ENCODE measurements around the gene MCHR1.
A peak's percentile ranks its signal among the peaks of the same experiment; 100 is the strongest.

The MCHR1 gene

DNA sequence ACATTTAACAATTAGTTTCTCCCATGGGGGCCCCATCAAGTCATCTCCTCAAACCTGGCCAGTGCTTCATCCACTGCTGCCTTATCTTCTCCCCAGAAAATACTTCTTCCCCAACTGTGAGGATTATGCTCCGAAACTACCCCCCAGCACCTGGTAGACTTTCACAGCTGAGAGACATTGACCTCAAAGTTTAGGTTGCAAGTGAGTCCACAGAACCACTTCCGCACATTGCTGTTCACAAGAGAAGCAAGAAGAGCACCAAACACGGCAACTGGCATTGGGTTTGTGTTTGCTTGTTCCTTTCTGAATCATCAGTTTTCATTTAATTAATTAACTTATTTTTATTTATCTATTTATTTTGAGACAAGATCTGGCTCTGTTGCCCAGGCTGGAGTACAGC lies 6.1 kb downstream of the MCHR1 start:
- Mint-ChIP-seq H3K27me3 (peaks cover 31% of the 10 kb centered on the region), H3K4me3 (peak overlapping the region; percentile 70), H3K4me1 (peaks cover 29% of the 10 kb centered on the region), H3K27ac (peak overlapping the region; percentile 85), H3K9me3 (no peaks in the 10 kb centered on the region), H3K36me3 (no peaks in the 10 kb centered on the region)
- peak; percentile 42 for DNase-seq
- CTCF ChIA-PET, result interaction anchor here (1.0 to 5.3 kb wide), 4 partner anchors 41 to 249 kb away, joined by 3 to 70 read pairs (median 25); no protein-coding TSS in a partner anchor

DNA sequence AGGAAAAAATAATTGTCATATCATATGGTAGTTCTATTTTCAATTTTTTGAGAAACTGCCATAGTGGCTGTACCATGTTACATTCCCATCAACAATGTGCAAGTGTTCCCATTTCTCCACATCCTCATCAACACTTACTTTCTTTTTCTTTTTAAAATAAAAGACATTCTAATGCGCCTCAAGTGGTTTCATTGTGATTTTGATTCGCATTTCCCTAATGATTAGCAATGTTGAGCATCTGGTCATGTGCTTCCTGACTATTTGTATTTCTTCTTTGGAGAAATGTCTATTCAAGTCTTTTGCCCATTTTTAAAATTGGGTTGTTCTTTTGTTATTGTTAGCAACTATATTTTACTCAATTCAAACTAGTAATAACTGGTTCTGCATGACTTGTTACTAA lies 8.4 kb downstream of the MCHR1 start:
- Mint-ChIP-seq H3K4me1 (peaks cover 18% of the 10 kb centered on the region), H3K36me3 (no peaks in the 10 kb centered on the region), H3K27me3 (peaks cover 17% of the 10 kb centered on the region), H3K27ac (no peak overlapping the region), H3K4me3 (no peak overlapping the region), H3K9me3 (no peaks in the 10 kb centered on the region)
- DNase-seq, result no peak
- CTCF ChIA-PET, result interaction anchor here (1.1 kb wide), 1 partner anchor 72 kb away, joined by 3 read pairs; no protein-coding TSS in a partner anchor

DNA sequence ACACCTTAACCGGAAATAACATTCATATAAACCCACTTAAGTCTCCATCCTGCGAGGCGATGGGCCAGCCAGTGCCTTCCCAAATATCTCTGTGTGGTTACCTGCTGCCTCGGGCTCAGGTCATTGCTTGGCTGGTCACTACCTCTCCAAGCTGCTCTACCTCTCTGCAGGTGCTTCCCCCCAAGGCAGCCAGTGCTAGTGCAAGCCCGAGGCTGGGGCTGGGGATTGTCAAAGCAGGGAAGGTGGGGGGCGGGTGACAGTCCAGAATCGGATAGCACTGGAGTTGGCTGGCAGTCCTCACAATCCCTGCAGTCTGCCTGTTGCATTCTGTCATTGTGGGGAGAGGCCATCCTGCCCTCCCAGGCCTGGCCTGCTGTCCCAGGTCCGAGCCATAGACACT lies 11.1 kb downstream of the MCHR1 start:
- Mint-ChIP-seq H3K27me3 (peaks cover 6% of the 10 kb centered on the region), H3K27ac (no peak overlapping the region), H3K9me3 (no peaks in the 10 kb centered on the region), H3K4me3 (no peak overlapping the region), H3K4me1 (peaks cover 3% of the 10 kb centered on the region), H3K36me3 (no peaks in the 10 kb centered on the region)
- DNase-seq, result no peak
- CTCF ChIA-PET, result interaction anchor here (1.5 kb wide), 1 partner anchor 208 kb away, joined by 3 read pairs; no protein-coding TSS in a partner anchor

DNA sequence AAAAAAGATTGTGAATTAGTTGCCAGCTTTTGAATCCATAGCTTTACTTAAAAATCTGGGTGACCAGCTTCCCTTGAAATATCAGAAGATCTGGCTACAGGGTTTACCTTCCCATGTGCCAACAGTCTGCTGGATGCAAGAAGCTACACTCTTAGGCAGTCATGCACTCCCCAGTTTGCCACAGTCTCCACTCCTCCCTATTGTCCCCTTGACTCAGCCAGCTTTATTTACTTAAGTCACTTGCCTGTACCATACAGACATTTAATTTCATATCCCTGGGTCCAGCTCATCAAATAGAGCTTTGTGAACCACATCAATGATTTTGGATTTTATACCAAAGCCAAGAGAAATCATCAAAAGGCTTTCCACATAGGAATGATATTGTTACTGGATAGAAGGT lies 12.2 kb downstream of the MCHR1 start:
- no peak overlapping the region for H3K4me3 Mint-ChIP-seq
- no peaks in the 10 kb centered on the region for H3K4me1 Mint-ChIP-seq
- CTCF ChIA-PET, result interaction anchor here (0.7 to 0.9 kb wide), 2 partner anchors 8 to 11 kb away, joined by 4 to 5 read pairs; no protein-coding TSS in a partner anchor
- DNase-seq, result no peak
- H3K27me3 Mint-ChIP-seq, result peaks cover 6% of the 10 kb centered on the region
- no peaks in the 10 kb centered on the region for H3K36me3 Mint-ChIP-seq
- no peaks in the 10 kb centered on the region for H3K9me3 Mint-ChIP-seq
- H3K27ac Mint-ChIP-seq, result no peak overlapping the region

DNA sequence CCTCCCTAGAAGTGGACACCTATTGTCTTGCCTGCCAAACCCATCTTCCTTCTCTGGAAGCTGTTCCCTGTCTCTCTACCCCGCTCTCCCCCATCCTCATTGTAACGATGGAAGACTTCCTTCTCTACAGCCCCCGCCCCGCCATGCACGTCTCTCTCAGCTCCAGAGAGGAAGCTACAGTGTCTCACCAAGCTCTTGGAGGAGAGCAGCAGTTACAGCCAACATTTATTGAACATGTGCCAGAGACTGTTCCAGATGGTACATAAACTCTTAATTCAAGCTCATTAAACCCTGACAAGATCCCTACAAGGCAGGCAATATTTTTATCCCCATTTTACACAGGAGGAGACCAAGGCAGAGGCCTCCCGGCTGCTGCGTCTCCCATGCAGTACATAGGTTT lies 15.1 kb downstream of the MCHR1 start:
- CTCF ChIA-PET, result interaction anchor here (0.9 to 1.7 kb wide), 2 partner anchors 12 to 204 kb away, joined by 3 to 8 read pairs; no protein-coding TSS in a partner anchor
- Mint-ChIP-seq H3K9me3 (no peaks in the 10 kb centered on the region), H3K27ac (no peak overlapping the region), H3K36me3 (no peaks in the 10 kb centered on the region), H3K4me3 (no peak overlapping the region), H3K4me1 (no peaks in the 10 kb centered on the region), H3K27me3 (peaks cover 18% of the 10 kb centered on the region)
- DNase-seq, result no peak

DNA sequence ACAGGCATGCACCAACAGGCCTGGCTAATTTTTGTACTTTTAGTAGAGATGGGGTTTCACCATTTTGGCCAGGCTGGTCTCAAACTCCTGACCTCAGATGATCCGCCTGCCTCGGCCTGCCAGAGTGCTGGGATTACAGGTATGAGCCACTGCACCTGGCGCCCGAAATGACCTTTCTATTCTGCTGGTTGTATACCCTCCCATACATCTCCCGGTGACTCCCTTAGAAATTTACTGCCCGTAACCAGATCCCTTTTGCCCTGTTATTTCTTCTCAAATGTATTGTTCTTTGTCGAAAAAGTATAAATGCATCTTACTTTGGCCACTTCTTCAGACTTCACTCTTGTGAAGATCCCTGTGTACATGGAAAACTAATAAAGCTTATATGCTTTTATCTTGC lies 22.0 kb downstream of the MCHR1 start:
- CTCF ChIA-PET, result interaction anchor here (0.6 kb wide), 1 partner anchor 13 kb away, joined by 4 read pairs; no protein-coding TSS in a partner anchor
- no peak for DNase-seq
- H3K4me1 Mint-ChIP-seq, result peaks cover 13% of the 10 kb centered on the region
- peaks cover 14% of the 10 kb centered on the region for H3K27me3 Mint-ChIP-seq
- no peaks in the 10 kb centered on the region for H3K36me3 Mint-ChIP-seq
- H3K9me3 Mint-ChIP-seq, result no peaks in the 10 kb centered on the region
- H3K27ac Mint-ChIP-seq, result no peak overlapping the region
- H3K4me3 Mint-ChIP-seq, result no peak overlapping the region

DNA sequence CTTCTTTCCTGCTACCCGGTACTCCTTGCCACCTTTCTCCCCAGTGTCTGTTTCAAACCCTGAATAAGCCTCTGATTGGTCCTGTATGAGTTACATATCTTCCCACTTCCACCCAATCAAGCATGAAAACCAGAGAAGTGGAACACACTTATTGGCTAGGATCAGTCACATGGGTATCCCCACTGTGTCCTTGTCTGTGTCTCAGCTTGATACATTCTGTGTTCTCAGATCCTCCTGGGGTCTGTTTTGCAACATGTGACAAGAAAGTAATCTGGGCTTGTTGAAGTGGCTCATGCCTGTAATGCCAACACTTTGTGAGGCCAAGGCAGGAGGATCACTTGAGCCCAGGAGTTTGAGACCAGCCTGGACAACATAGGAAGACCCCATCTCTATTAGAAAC lies 23.9 kb downstream of the MCHR1 start:
- Mint-ChIP-seq H3K4me3 (no peak overlapping the region), H3K9me3 (peaks cover 4% of the 10 kb centered on the region), H3K27ac (no peak overlapping the region), H3K27me3 (peaks cover 8% of the 10 kb centered on the region), H3K4me1 (peaks cover 13% of the 10 kb centered on the region), H3K36me3 (no peaks in the 10 kb centered on the region)
- CTCF ChIA-PET, result interaction anchor here (0.9 kb wide), 1 partner anchor 11 kb away, joined by 4 read pairs; no protein-coding TSS in a partner anchor
- no peak for DNase-seq

DNA sequence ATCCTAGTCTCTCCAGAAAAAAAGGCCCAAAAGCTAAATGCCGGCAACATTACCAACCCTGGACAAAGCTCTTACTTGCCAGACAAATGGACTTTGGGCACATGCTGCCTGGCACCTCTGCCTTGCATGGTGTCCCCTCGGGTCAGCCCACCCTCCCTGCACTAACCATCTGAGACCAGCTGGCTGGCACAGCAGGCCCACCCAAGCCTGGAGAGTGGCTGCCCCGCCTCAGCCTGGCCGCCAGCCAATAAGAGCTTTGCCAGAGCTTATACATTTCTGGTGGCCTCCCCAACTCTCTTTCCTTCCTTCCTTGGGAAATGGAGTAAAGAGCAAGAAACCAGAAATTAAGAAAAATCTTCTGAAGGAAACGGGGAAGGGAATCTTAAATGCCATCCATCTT lies 24.5 kb downstream of the MCHR1 start:
- H3K27ac Mint-ChIP-seq, result no peak overlapping the region
- no peak overlapping the region for H3K4me3 Mint-ChIP-seq
- H3K36me3 Mint-ChIP-seq, result no peaks in the 10 kb centered on the region
- peaks cover 4% of the 10 kb centered on the region for H3K9me3 Mint-ChIP-seq
- no peak for DNase-seq
- H3K4me1 Mint-ChIP-seq, result peaks cover 13% of the 10 kb centered on the region
- H3K27me3 Mint-ChIP-seq, result peaks cover 8% of the 10 kb centered on the region
- CTCF ChIA-PET, result no interaction called here

DNA sequence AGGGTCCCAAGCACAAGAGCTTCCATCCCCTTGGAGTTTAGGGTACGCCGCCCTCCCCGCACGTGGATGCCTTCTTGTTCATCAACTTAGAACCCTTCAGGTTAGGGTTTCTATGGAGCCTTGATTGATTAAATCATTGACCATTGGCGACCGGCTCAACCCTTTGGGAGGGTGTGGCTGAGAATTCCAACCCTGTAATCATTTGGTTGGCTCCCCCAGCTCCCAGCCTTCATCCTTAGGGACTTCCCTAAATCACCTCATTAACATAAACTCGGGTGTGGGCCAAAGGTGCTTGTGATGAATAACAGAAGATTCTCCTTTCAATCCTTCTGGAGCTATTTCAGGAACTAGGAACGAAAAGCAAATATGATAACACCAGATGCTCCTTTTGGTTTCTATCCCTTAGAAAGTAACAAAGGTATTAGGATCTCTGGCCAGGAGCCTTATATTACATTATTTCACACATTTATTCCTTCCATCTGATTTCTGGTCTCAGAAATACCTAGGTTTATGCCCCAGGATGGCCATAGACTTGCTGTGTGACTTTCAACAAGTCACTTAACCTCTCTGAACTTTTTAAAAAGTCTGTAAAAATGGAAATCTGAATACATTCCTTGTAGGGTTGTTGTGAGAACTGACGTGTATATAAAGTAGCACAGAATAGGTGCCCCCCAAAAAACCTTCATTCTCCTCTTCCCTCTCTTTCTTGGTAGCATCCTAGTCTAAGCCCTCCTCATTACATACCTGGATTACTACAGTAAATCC lies 26.8 kb downstream of the MCHR1 start:
- no peak overlapping the region for H3K27ac Mint-ChIP-seq
- peaks cover 16% of the 10 kb centered on the region for H3K4me1 Mint-ChIP-seq
- DNase-seq, result no peak
- no peaks in the 10 kb centered on the region for H3K36me3 Mint-ChIP-seq
- CTCF ChIA-PET, result no interaction called here
- no peak overlapping the region for H3K4me3 Mint-ChIP-seq
- H3K27me3 Mint-ChIP-seq, result peaks cover 8% of the 10 kb centered on the region
- H3K9me3 Mint-ChIP-seq, result peaks cover 4% of the 10 kb centered on the region

DNA sequence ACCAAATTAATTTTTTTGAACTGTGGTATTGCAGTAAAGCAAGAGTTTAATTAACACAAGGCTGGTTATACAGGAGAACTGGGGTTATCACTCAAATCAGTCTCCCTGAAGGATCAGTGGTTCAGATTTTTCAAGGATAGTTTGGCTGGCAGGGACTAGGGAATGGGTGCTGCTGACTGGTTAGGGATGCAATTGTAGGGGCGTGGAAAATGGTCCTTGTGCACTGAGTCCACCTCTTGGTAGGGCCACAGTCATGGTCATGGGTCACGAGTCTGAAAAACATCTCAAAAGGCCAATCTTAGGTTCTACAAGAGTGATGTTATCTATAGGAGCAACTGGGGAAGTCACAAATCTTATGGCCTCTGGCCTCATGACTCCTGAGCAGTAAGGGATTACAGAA lies 27.9 kb downstream of the MCHR1 start:
- peaks cover 17% of the 10 kb centered on the region for H3K4me1 Mint-ChIP-seq

DNA sequence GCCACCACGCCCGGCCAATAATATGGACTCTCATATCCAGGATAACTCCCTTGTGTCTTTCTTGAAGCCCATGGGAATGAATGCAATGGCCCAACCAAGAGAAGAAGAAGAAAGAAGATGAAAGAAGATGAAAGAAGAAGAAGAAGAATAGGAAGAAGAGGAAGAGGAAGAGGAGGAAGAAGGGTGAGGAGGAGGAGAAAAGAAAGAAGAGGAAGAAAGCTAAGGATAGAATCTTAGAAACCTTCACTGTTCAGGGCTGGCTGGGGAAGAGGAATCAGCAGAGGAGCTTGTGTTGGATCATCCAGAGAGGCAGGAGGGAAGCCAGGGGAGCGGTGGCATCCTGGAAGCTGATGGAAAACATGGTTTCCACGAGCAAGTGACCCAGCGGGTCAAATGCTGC lies 28.9 kb downstream of the MCHR1 start:
- CTCF ChIA-PET, result interaction anchor here (0.7 kb wide), 1 partner anchor 28 kb away, joined by 3 read pairs; no protein-coding TSS in a partner anchor

More for the DNA sequence above, 27.9 kb downstream of the MCHR1 start:
- peaks cover 13% of the 10 kb centered on the region for H3K27me3 Mint-ChIP-seq
- no peaks in the 10 kb centered on the region for H3K36me3 Mint-ChIP-seq
- no peak overlapping the region for H3K27ac Mint-ChIP-seq
- DNase-seq, result no peak
- peaks cover 4% of the 10 kb centered on the region for H3K9me3 Mint-ChIP-seq
- CTCF ChIA-PET, result no interaction called here
- H3K4me3 Mint-ChIP-seq, result no peak overlapping the region

DNA sequence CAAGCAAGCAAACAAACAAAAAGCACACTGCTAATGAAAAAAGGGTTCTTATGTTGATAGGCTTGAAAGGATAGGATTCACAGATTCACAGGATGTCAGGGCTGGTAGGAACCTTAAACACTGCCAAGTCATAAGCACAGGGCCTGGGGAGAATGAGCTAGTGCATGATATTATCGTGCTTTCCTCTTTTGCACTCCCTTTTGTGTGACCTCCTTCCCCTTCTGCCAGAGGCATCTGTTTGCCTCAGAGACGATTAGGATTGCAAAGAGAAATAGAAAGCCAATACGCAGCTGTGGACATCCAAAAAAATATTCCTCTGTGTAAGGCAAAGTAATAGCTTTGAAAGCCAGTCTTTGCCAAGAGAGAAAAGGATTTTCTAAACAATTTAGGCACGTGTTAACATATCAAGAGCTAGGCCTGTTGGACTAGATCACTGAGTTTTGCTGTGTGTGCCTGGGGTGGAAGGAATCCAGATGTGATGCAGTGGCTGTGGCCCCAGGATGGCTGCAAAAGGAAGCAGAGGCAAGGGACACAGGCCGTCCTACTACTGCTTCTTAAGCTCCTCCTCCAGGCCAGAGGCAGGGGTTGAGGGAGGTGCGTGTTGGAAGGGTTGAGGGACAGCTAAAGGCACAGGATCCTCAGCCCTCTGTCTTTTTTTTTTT lies 30.6 kb downstream of the MCHR1 start:
- no peak for DNase-seq
- Mint-ChIP-seq H3K27ac (no peak overlapping the region), H3K4me3 (no peak overlapping the region), H3K4me1 (peaks cover 14% of the 10 kb centered on the region), H3K9me3 (peaks cover 4% of the 10 kb centered on the region), H3K27me3 (peaks cover 36% of the 10 kb centered on the region), H3K36me3 (no peaks in the 10 kb centered on the region)
- CTCF ChIA-PET, result interaction anchor here (1.2 to 3.6 kb wide), 3 partner anchors 27 to 50 kb away, joined by 3 to 20 read pairs (median 7); no protein-coding TSS in a partner anchor

More for the DNA sequence above, 28.9 kb downstream of the MCHR1 start:
- Mint-ChIP-seq H3K27me3 (peaks cover 20% of the 10 kb centered on the region), H3K4me1 (peaks cover 10% of the 10 kb centered on the region), H3K4me3 (no peak overlapping the region), H3K27ac (no peak overlapping the region), H3K36me3 (no peaks in the 10 kb centered on the region), H3K9me3 (peaks cover 4% of the 10 kb centered on the region)
- no peak for DNase-seq

DNA sequence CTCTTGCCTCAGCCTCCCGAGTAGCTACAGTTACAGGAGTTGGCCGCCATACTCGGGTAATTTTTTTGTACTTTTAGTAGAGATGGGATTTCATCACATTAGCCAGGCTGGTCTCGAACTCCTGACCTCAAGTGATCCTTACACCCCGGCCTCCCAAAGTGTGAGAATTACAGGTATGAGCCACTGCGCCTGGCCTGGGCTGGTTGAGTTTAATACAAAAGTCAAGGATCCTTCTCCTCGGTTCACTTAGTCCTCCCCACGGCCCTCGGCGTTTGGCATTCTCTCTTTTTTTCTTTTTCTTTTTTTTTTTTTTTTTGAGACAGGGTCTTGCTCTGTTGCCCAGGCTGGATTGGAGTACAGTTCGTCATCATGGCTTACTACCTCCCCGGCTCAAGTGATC lies 33.0 kb downstream of the MCHR1 start:
- CTCF ChIA-PET, result interaction anchor here (0.7 to 3.6 kb wide), 4 partner anchors 14 to 236 kb away, joined by 3 to 20 read pairs (median 4); no protein-coding TSS in a partner anchor
- Mint-ChIP-seq H3K4me1 (peaks cover 17% of the 10 kb centered on the region), H3K4me3 (no peak overlapping the region), H3K36me3 (no peaks in the 10 kb centered on the region), H3K9me3 (peaks cover 2% of the 10 kb centered on the region), H3K27me3 (peaks cover 40% of the 10 kb centered on the region), H3K27ac (no peak overlapping the region)
- no peak for DNase-seq

DNA sequence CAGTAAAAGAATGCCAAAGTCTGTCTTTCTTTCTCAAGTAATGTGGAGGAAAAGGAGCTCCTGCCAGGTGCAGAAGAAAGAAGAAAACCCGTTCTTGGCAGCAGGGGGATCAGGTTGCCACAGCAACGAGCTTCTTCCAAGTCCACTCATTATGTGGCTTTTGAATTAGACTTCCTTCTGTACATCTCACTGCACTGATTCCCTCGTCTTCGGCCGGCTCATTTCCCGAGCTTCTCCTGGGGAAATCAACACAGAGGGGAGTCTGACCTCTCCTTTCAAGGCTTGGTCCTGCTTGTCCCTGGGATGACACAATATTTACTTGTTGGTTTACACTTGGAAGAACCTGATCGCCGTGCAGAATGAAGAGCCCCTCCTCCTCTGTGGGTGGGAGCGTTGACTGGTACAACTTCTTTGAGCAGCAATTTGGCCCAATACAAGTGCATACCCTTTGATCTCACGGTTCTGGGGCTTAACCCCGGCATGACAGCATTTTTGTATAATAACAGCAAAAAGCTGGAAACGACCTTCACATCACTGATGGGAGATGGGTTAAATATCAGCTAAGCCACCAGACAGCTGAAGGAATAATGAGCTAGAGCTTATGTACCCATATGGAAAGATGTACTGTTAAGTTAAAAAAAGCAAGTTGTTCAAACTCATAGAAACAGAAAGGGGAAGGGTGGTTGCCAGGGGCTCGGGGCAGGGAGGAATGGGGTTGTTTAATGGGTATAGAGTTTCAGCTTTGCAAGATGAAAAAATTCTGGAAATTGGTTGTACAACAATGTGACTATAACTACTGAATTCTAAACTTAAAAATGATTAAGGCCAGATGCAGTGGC lies 35.4 kb downstream of the MCHR1 start:
- DNase-seq, result no peak
- Mint-ChIP-seq H3K4me1 (peaks cover 23% of the 10 kb centered on the region), H3K9me3 (no peaks in the 10 kb centered on the region), H3K36me3 (no peaks in the 10 kb centered on the region), H3K4me3 (no peak overlapping the region), H3K27me3 (peaks cover 47% of the 10 kb centered on the region), H3K27ac (no peak overlapping the region)
- CTCF ChIA-PET, result interaction anchor here (0.6 to 1.6 kb wide), 3 partner anchors 12 to 31 kb away, joined by 3 to 5 read pairs (median 4); no protein-coding TSS in a partner anchor

All from activated naive CD4-positive, alpha-beta T cell treated with anti-CD3 and anti-CD28 coated beads, Interleukin-2, amount 10 ng/mL, durations not matched to agents 7 days and 5 days (primary cell).